Activated CD4-positive, alpha-beta T cell treated with anti-CD3 and anti-CD28 coated beads for 36 hours (primary cell): Measurements from ENCODE around the gene FNDC7. TPM values are rescaled to one million over a fixed set of nuclear protein-coding genes. Genes with fewer than 3 reads are reported as not detected.
"Not testable (repeated sequence)": the region's sequence is repeated elsewhere in the genome, so short reads cannot be mapped to it uniquely, and the experiment has no call there.

Experiments used
- ATAC-seq: fragments of 200-7000 bp; cut with Tn5 transposase; one replicate; pipeline ENCODE4 v1.10.0; 2021; ENCODE audit warnings: mild to moderate bottlenecking, moderate library complexity
- CTCF ChIA-PET: fragments of 350-600 bp; sonication (Branson Sonifier 250); formaldehyde crosslinking; loops from one replicate; lab custom pipeline; 2021; ENCODE audit warnings: antibody characterized with exemption; lab: Charles Lee
- POLR2A ChIA-PET: fragments of 350-600 bp; sonication (Branson Sonifier 250); formaldehyde crosslinking; loops from one replicate; lab custom pipeline; 2021; ENCODE audit warnings: antibody characterized with exemption, inconsistent platforms; lab: Charles Lee
- DNase-seq: peaks from one replicate; pipeline ENCODE4 v3.0.0-alpha.2; 2020
- H3K27ac Mint-ChIP-seq: one replicate; pipeline ENCODE4 v1.8.0; 2021; ENCODE audit warnings: mixed read lengths
- H3K27me3 Mint-ChIP-seq: one replicate; pipeline ENCODE4 v1.8.0; 2021; ENCODE audit warnings: mixed read lengths
- H3K36me3 Mint-ChIP-seq: one replicate; pipeline ENCODE4 v1.8.0; 2021; ENCODE audit warnings: low read depth, mixed read lengths
- H3K4me1 Mint-ChIP-seq: one replicate; pipeline ENCODE4 v1.8.0; 2021; ENCODE audit warnings: mixed read lengths
- H3K4me3 Mint-ChIP-seq: one replicate; pipeline ENCODE4 v1.8.0; 2021; ENCODE audit warnings: mild to moderate bottlenecking, moderate library complexity, mixed read lengths
- H3K9me3 Mint-ChIP-seq: one replicate; pipeline ENCODE4 v1.8.0; 2021; ENCODE audit warnings: low read depth, mixed read lengths
- intact Hi-C, 2 experiments: fragments of 100-400 bp; cut with DNase I in 1 of 2; cut with micrococcal nuclease in 1 of 2; formaldehyde crosslinking; loops; one replicate each; pipeline versions ENCODE4 v1.14.2 to v1.15.1; 2022 to 2024; cut with DNase I, micrococcal nuclease
- total RNA-seq, 2 experiments: library from RNA; stranded (reverse); gene quantifications; one replicate each; pipeline ENCODE4 v1.2.3, GENCODE V29; 2021

The FNDC7 gene
- total RNA-seq, 2 experiments from 2014 or later, result 0.12 TPM; not detected in 1

- intact Hi-C loops, result loop anchor here (10.0 kb wide), 2 partner anchors 185 to 195 kb away; no protein-coding TSS in a partner anchor
- ChIA-PET CTCF (no interaction called here), POLR2A (no interaction called here)
- H3K36me3 Mint-ChIP-seq, result peaks cover 64% of the 10 kb centered on the region
- peak overlapping the region; percentile 83 for H3K27ac Mint-ChIP-seq
- H3K9me3 Mint-ChIP-seq, result no peaks in the 10 kb centered on the region
- H3K4me3 Mint-ChIP-seq, result peak overlapping the region; percentile 60
- ATAC-seq (no peak), DNase-seq (no peak)
- no peaks in the 10 kb centered on the region for H3K27me3 Mint-ChIP-seq
- H3K4me1 Mint-ChIP-seq, result peaks cover 71% of the 10 kb centered on the region
Observed at GRCh38 chr1:108699375-108700332, 13.1 kb upstream of the FNDC7 start.

- no peak overlapping the region for H3K27ac Mint-ChIP-seq
- H3K9me3 Mint-ChIP-seq, result no peaks in the 10 kb centered on the region
- DNase-seq (no peak), ATAC-seq (no peak)
- no peaks in the 10 kb centered on the region for H3K27me3 Mint-ChIP-seq
- intact Hi-C loops, result loop anchor here in 1 of 2 experiments (10.0 kb wide), 1 partner anchor 187 kb away; no protein-coding TSS in a partner anchor
- H3K4me1 Mint-ChIP-seq, result peaks cover 70% of the 10 kb centered on the region
- H3K36me3 Mint-ChIP-seq, result peaks cover 52% of the 10 kb centered on the region
- ChIA-PET CTCF (interaction anchor here (0.9 to 1.0 kb wide), 2 partner anchors 9 kb away, joined by 3 to 5 read pairs; partner anchors contain the start of gene PRPF38B), POLR2A (interaction anchor here (1.0 to 4.7 kb wide), 2 partner anchors 9 to 18 kb away, joined by 3 to 25 read pairs; partner anchors contain the start of gene PRPF38B)
- H3K4me3 Mint-ChIP-seq, result no peak overlapping the region
Observed at GRCh38 chr1:108701176-108701849, 11.4 kb upstream of the FNDC7 start.

- H3K9me3 Mint-ChIP-seq, DNase-seq, ATAC-seq, H3K4me3 Mint-ChIP-seq, H3K27me3 Mint-ChIP-seq: not testable (repeated sequence)
- peak overlapping the region; percentile 25 for H3K27ac Mint-ChIP-seq
- POLR2A ChIA-PET, result interaction anchor here (1.0 to 4.7 kb wide), 4 partner anchors 9 to 398 kb away, joined by 3 to 25 read pairs (median 4); partner anchors contain the start of gene PRPF38B
- peaks cover 44% of the 10 kb centered on the region for H3K36me3 Mint-ChIP-seq
- CTCF ChIA-PET, result interaction anchor here (1.0 kb wide), 1 partner anchor 10 kb away, joined by 5 read pairs; the partner anchor contains the start of gene PRPF38B
- intact Hi-C loops, result loop anchor here in 1 of 2 experiments (10.0 kb wide), 1 partner anchor 187 kb away; no protein-coding TSS in a partner anchor
- H3K4me1 Mint-ChIP-seq, result peaks cover 64% of the 10 kb centered on the region
Observed at GRCh38 chr1:108702109-108702508, 10.6 kb upstream of the FNDC7 start.

- peaks cover 27% of the 10 kb centered on the region for H3K36me3 Mint-ChIP-seq
- H3K4me3 Mint-ChIP-seq, result peak overlapping the region; percentile 49
- H3K27me3 Mint-ChIP-seq, result no peaks in the 10 kb centered on the region
- DNase-seq (peak; percentile 46), ATAC-seq (peak; percentile 85)
- ChIA-PET CTCF (no interaction called here), POLR2A (interaction anchor here (4.7 kb wide), 1 partner anchor 11 kb away, joined by 25 read pairs; the partner anchor contains the start of gene PRPF38B)
- no peaks in the 10 kb centered on the region for H3K9me3 Mint-ChIP-seq
- H3K27ac Mint-ChIP-seq, result peak overlapping the region; percentile 86
- H3K4me1 Mint-ChIP-seq, result peaks cover 55% of the 10 kb centered on the region
- intact Hi-C loops, result loop anchor here (1.0 to 10.0 kb wide), 4 partner anchors 12 to 189 kb away; partner anchors contain the start of genes PRPF38B (in 2 of the 2) and STXBP3 (in 2 of the 2)
Observed at GRCh38 chr1:108703939-108704338, 8.8 kb upstream of the FNDC7 start.

GRCh38 chr1:108704496-108704895 is 8.2 kb upstream of the FNDC7 start:
- peak; percentile 21 for DNase-seq
- ChIA-PET POLR2A (interaction anchor here (0.6 to 4.7 kb wide), 2 partner anchors 12 to 86 kb away, joined by 6 to 25 read pairs; partner anchors contain the start of gene PRPF38B), CTCF (interaction anchor here (0.5 to 1.1 kb wide), 3 partner anchors 25 to 396 kb away, joined by 3 read pairs; no protein-coding TSS in a partner anchor)
- Mint-ChIP-seq H3K27me3 (no peaks in the 10 kb centered on the region), H3K9me3 (no peaks in the 10 kb centered on the region), H3K4me3 (no peak overlapping the region), H3K36me3 (peaks cover 21% of the 10 kb centered on the region), H3K4me1 (peaks cover 53% of the 10 kb centered on the region), H3K27ac (peak overlapping the region; percentile 86)
- intact Hi-C loops, result loop anchor here (1.0 to 10.0 kb wide), 4 partner anchors 12 to 190 kb away; partner anchors contain the start of genes PRPF38B (in 2 of the 2) and STXBP3 (in 2 of the 2)
- ATAC-seq, result no peak

GRCh38 chr1:108706643-108707042 is 6.1 kb upstream of the FNDC7 start:
- ATAC-seq, result no peak
- ChIA-PET CTCF (no interaction called here), POLR2A (no interaction called here)
- Mint-ChIP-seq H3K4me1 (peaks cover 43% of the 10 kb centered on the region), H3K27me3 (no peaks in the 10 kb centered on the region), H3K27ac (no peak overlapping the region), H3K9me3 (no peaks in the 10 kb centered on the region), H3K36me3 (peaks cover 9% of the 10 kb centered on the region), H3K4me3 (no peak overlapping the region)
- intact Hi-C loops, result loop anchor here in 1 of 2 experiments (10.0 kb wide), 1 partner anchor 192 kb away; no protein-coding TSS in a partner anchor
- DNase-seq, result no peak

GRCh38 chr1:108708691-108709660 is 3.7 kb upstream of the FNDC7 start:
- Mint-ChIP-seq H3K27me3 (no peaks in the 10 kb centered on the region), H3K36me3 (no peaks in the 10 kb centered on the region), H3K27ac (no peak overlapping the region), H3K9me3 (no peaks in the 10 kb centered on the region), H3K4me1 (peaks cover 25% of the 10 kb centered on the region), H3K4me3 (no peak overlapping the region)
- intact Hi-C loops, result loop anchor here (2.0 to 10.0 kb wide), 2 partner anchors 194 to 196 kb away; no protein-coding TSS in a partner anchor
- POLR2A ChIA-PET, result interaction anchor here (1.0 kb wide), 1 partner anchor 17 kb away, joined by 5 read pairs; the partner anchor contains the start of gene PRPF38B
- CTCF ChIA-PET, result interaction anchor here (0.7 to 1.8 kb wide), 9 partner anchors 14 to 539 kb away, joined by 3 to 7 read pairs (median 3); partner anchors contain the start of gene PRPF38B
- ATAC-seq (peak; percentile 86), DNase-seq (peak; percentile 78)

GRCh38 chr1:108715932-108716331 is 3.2 kb downstream of the FNDC7 start:
- H3K27me3 Mint-ChIP-seq, result no peaks in the 10 kb centered on the region
- no peaks in the 10 kb centered on the region for H3K36me3 Mint-ChIP-seq
- ChIA-PET POLR2A (no interaction called here), CTCF (interaction anchor here (1.0 kb wide), 1 partner anchor 71 kb away, joined by 5 read pairs; no protein-coding TSS in a partner anchor)
- no peaks in the 10 kb centered on the region for H3K9me3 Mint-ChIP-seq
- no peak for ATAC-seq
- H3K4me3 Mint-ChIP-seq, result no peak overlapping the region
- intact Hi-C loops, result no loop called here
- no peak overlapping the region for H3K27ac Mint-ChIP-seq
- no peak for DNase-seq
- H3K4me1 Mint-ChIP-seq, result peaks cover 3% of the 10 kb centered on the region

GRCh38 chr1:108716437-108717230 is 3.9 kb downstream of the FNDC7 start:
- no peak overlapping the region for H3K4me3 Mint-ChIP-seq
- POLR2A ChIA-PET, result no interaction called here
- CTCF ChIA-PET, result interaction anchor here (1.0 kb wide), 1 partner anchor 70 kb away, joined by 5 read pairs; no protein-coding TSS in a partner anchor

More at GRCh38 chr1:108716437-108717230, 3.9 kb downstream of the FNDC7 start:
- Mint-ChIP-seq H3K27me3 (no peaks in the 10 kb centered on the region), H3K4me1 (peaks cover 3% of the 10 kb centered on the region), H3K36me3 (no peaks in the 10 kb centered on the region), H3K9me3 (no peaks in the 10 kb centered on the region), H3K27ac (no peak overlapping the region)
- intact Hi-C loops, result no loop called here
- DNase-seq (no peak), ATAC-seq (no peak)
